Endothelial cell of umbilical vein (primary cell): ENCODE results near the gene ASIC1. TPM values are rescaled to one million over a fixed set of nuclear protein-coding genes. Genes with fewer than 3 reads are reported as not detected.
A peak's percentile ranks its signal among the peaks of the same experiment; 100 is the strongest.
"Not testable (repeated sequence)": the region's sequence is repeated elsewhere in the genome, so short reads cannot be mapped to it uniquely, and the experiment has no call there.

ENCODE experiments used
- BruUV-seq: library from RNA; stranded (reverse); fragments of 400-500 nt; replicated peaks from 2 replicates; lab custom pipeline; 2021; lab: Mats Ljungman, UMichigan
- CTCF ChIA-PET: fragments of 300-600, 350-600 bp; sonication (Branson Sonifier 250); formaldehyde crosslinking; loops from one replicate; lab custom pipeline; 2021; ENCODE audit warnings: antibody characterized with exemption, inconsistent platforms; lab: Charles Lee
- POLR2A ChIA-PET: fragments of 300-600, 350-600 bp; sonication (Branson Sonifier 250); formaldehyde crosslinking; loops from one replicate; lab custom pipeline; 2021; ENCODE audit warnings: antibody characterized with exemption, inconsistent platforms; lab: Charles Lee
- DNase-seq: peaks from one replicate; pipeline ENCODE4 v3.0.0-alpha.2; 2011; ENCODE audit warnings: low read depth, low spot score
- FAIRE-seq: peaks from 2 replicates; lab custom pipeline; 2011; peaks lifted over from hg19 to GRCh38; lab: Jason Lieb, UNC
- H2AFZ ChIP-seq: 2 replicates; pipeline ENCODE4 v1.6.0; 2012; ENCODE audit warnings: low read depth, low read length, control low read depth, inconsistent platforms
- H3K27ac ChIP-seq: 2 replicates; pipeline ENCODE4 v1.5.1; 2011; ENCODE audit warnings: low read depth, mild to moderate bottlenecking, control low read depth, low read length, moderate library complexity; ENCODE audit not compliant: insufficient read depth
- H3K27me3 ChIP-seq, 2 experiments: 2 replicates each; pipeline versions ENCODE4 v1.6.0 to v1.6.1; 2011; ENCODE audit warnings: low read length in 2 of 2, mixed read lengths in 1 of 2; ENCODE audit not compliant: control insufficient read depth in 2 of 2, insufficient read depth in 2 of 2
- H3K36me3 ChIP-seq, 2 experiments: 2 replicates in 1 of 2; 3 replicates in 1 of 2; pipeline ENCODE4 v1.5.1; 2011; ENCODE audit warnings: low read length in 2 of 2, mild to moderate bottlenecking in 1 of 2, moderate library complexity in 1 of 2; ENCODE audit not compliant: control insufficient read depth in 2 of 2, insufficient read depth in 2 of 2; ENCODE audit errors: extremely low read depth in 1 of 2
- H3K4me1 ChIP-seq: 3 replicates; pipeline ENCODE4 v1.5.1; 2011; ENCODE audit warnings: mild to moderate bottlenecking, low read length; ENCODE audit not compliant: control insufficient read depth, insufficient read depth; ENCODE audit errors: extremely low read depth
- H3K4me2 ChIP-seq: 2 replicates; pipeline ENCODE4 v1.6.1; 2011; ENCODE audit warnings: low read length, control low read depth, mixed read lengths; ENCODE audit not compliant: insufficient read depth
- H3K4me3 ChIP-seq, 3 experiments: fragments of 200-600 bp in 1 of 3; sonication (generic), shearing (Covaris generic) in 1 of 3; replicated peaks in 1 of 3; 2 replicates each; pipeline ENCODE4 v1.5.1; 2011 to 2016; ENCODE audit warnings: control low read depth in 3 of 3, low read length in 3 of 3, mild to moderate bottlenecking in 2 of 3, inconsistent platforms in 1 of 3, low read depth in 1 of 3, moderate library complexity in 1 of 3; ENCODE audit not compliant: insufficient read depth in 1 of 3
- H3K79me2 ChIP-seq: 2 replicates; pipeline ENCODE4 v1.6.0; 2012; ENCODE audit warnings: low read length, inconsistent platforms; ENCODE audit not compliant: control insufficient read depth, insufficient read depth
- H3K9ac ChIP-seq: replicated peaks from 2 replicates; pipeline ENCODE3; 2011; ENCODE audit warnings: low read length, control low read depth; ENCODE audit not compliant: insufficient read depth; ENCODE audit errors: extremely low read depth
- H3K9me1 ChIP-seq: replicated peaks from 3 replicates; pipeline ENCODE4 v1.6.0; 2011; ENCODE audit warnings: mild to moderate bottlenecking, low read length; ENCODE audit not compliant: control insufficient read depth, insufficient read depth; ENCODE audit errors: extremely low read depth
- H3K9me3 ChIP-seq: replicated peaks from 2 replicates; pipeline ENCODE4 v1.5.1; 2012; ENCODE audit warnings: low read length, inconsistent platforms; ENCODE audit not compliant: control insufficient read depth, insufficient read depth
- H4K20me1 ChIP-seq: replicated peaks from 2 replicates; pipeline ENCODE3; 2011; ENCODE audit warnings: mild to moderate bottlenecking, low read length; ENCODE audit not compliant: control insufficient read depth, insufficient read depth; ENCODE audit errors: extremely low read depth
- CTCF ChIP-seq, 2 donors: IDR thresholded peaks; 1 replicate in 1 of 2; 2 replicates in 1 of 2; pipeline ENCODE4 v1.5.1; 2011; ENCODE audit warnings: low read length in 2 of 2, mild to moderate bottlenecking in 2 of 2, moderate library complexity in 2 of 2, control low read depth in 1 of 2, inconsistent platforms in 1 of 2, low read depth in 1 of 2; ENCODE audit not compliant: insufficient read depth in 1 of 2; ENCODE audit errors: extremely low read depth in 1 of 2
- EZH2 ChIP-seq: IDR thresholded peaks from 2 replicates; pipeline ENCODE4 v1.6.1; 2012; ENCODE audit warnings: borderline replicate concordance, low read depth, mild to moderate bottlenecking, moderate library complexity, low read length, inconsistent platforms; ENCODE audit not compliant: severe bottlenecking
- FOS ChIP-seq: IDR thresholded peaks from 2 replicates; pipeline ENCODE4 v1.6.1; 2011; ENCODE audit warnings: mild to moderate bottlenecking, low read length, moderate library complexity, borderline replicate concordance; ENCODE audit not compliant: insufficient read depth
- GATA2 ChIP-seq: IDR thresholded peaks from 2 replicates; pipeline ENCODE4 v1.7.0; 2011; ENCODE audit warnings: low read depth, mild to moderate bottlenecking, moderate library complexity, mixed read lengths, low read length; ENCODE audit not compliant: insufficient read length, insufficient read depth
- JUN ChIP-seq: IDR thresholded peaks from 2 replicates; pipeline ENCODE4 v1.6.1; 2011; ENCODE audit warnings: borderline replicate concordance, low read depth; ENCODE audit not compliant: insufficient read length, insufficient read depth
- MAX ChIP-seq: IDR thresholded peaks from 2 replicates; pipeline ENCODE4 v1.6.1; 2011; ENCODE audit not compliant: insufficient read depth, insufficient read length
- MYC ChIP-seq: IDR thresholded peaks from one replicate; pipeline ENCODE4 v1.6.1; 2011; ENCODE audit warnings: mild to moderate bottlenecking, low read depth, low read length
- POLR2A ChIP-seq: IDR thresholded peaks from 2 replicates; pipeline ENCODE4 v1.6.1; 2012; ENCODE audit warnings: low read depth, mild to moderate bottlenecking, control low read depth, low read length
- POLR2AphosphoS5 ChIP-seq: IDR thresholded peaks from 2 replicates; pipeline ENCODE4 v1.6.1; 2012; ENCODE audit warnings: low read depth, mild to moderate bottlenecking, control low read depth, low read length, moderate library complexity; ENCODE audit not compliant: insufficient read depth
- dilution Hi-C: fragments of 300-500 bp; cut with MboI; formaldehyde crosslinking; loops from one replicate; pipeline ENCODE4 v1.15.0; 2019; ENCODE audit warnings: low sequenced_read_pairs; ENCODE audit not compliant: extremely low pct_ligation_motif_present
- intact Hi-C: fragments of 100-400 bp; cut with micrococcal nuclease; formaldehyde crosslinking; loops from one replicate; pipeline ENCODE4 v1.10.0; 2022
- polyA plus RNA-seq, 4 experiments: library from polyadenylated mRNA; depleted of rRNA in 3 of 4; stranded (reverse) in 3 of 4; unstranded in 1 of 4; fragments of >200 nt; gene quantifications; 2 replicates each; pipeline versions ENCODE4 v1.2.1 to v1.2.3, GENCODE V29; 2011 to 2012; ENCODE audit warnings: missing spikeins in 1 of 4
- total RNA-seq: library from RNA; stranded (reverse); gene quantifications from 2 replicates; pipeline ENCODE4 v1.2.3, GENCODE V29; 2021

The ASIC1 gene
- total and polyA plus RNA-seq, 2 donors (not counting 3 experiments of a cell fraction or from before 2014, with no cell fraction given), result 0.53 to 0.66 TPM

GRCh38 chr12:50084409-50084774 is 27.0 kb downstream of the ASIC1 start:
- Histone ChIP-seq H2AFZ (peak overlapping the region; percentile 84), H3K9ac (peak overlapping the region; percentile 78), H3K79me2 (peaks cover 14% of the 10 kb centered on the region), H3K36me3 (peaks cover 13% of the 10 kb centered on the region in 2 experiments), H3K4me1 (peaks cover 35% of the 10 kb centered on the region), H3K4me2 (peak overlapping the region; percentile 96), H3K4me3 (peak overlapping the region; percentile 51 to 95 (median 80)), H3K27ac (peak overlapping the region; percentile 72)
- H3K27me3 ChIP-seq, DNase-seq, BruUV-seq, H3K9me3 ChIP-seq, intact Hi-C loops, FAIRE-seq, H3K9me1 ChIP-seq, dilution Hi-C loops, H4K20me1 ChIP-seq: not testable (repeated sequence)
- CTCF ChIA-PET, result interaction anchor here (0.6 to 5.6 kb wide), 32 partner anchors 8 to 230 kb away, joined by 3 to 89 read pairs (median 4); partner anchors contain the start of genes CERS5, COX14, LIMA1 and RACGAP1
- peak; percentile 30 for TF ChIP-seq POLR2A
- POLR2A ChIA-PET, result interaction anchor here (0.7 to 1.9 kb wide), 10 partner anchors 14 to 840 kb away, joined by 3 to 17 read pairs (median 4); partner anchors contain the start of genes CERS5, COX14 and RACGAP1

GRCh38 chr12:50084775-50085614 is 27.6 kb downstream of the ASIC1 start, which contains the start of gene SMARCD1:
Gene SMARCD1 (plus strand): TSS chr12:50085342. CDS start chr12:50085370, 28 bp downstream.
- intact Hi-C loops, result loop anchor here (1.0 kb wide), 2 partner anchors 10 to 27 kb away; partner anchors contain the start of gene COX14
- peaks cover 18 to 19% of the 10 kb centered on the region in 2 experiments for H3K36me3 ChIP-seq
- POLR2A ChIA-PET, result interaction anchor here (0.7 to 1.9 kb wide), 12 partner anchors 15 to 840 kb away, joined by 3 to 17 read pairs (median 4); partner anchors contain the start of genes CERS5, COX14 and RACGAP1
- TF ChIP-seq CTCF (IDR thresholded peaks at IDR 0.05; ENCODE audit: extremely low read depth in 1 of 2, insufficient read depth in 1 of 2, low read depth in 1 of 2, low read length in 2 of 2), result peak; percentile 50 to 71
- no peak for TF ChIP-seq GATA2
- peak; percentile 81 for TF ChIP-seq POLR2AphosphoS5
- no peak for TF ChIP-seq POLR2A
- TF ChIP-seq JUN, result no peak
- TF ChIP-seq FOS, result no peak
- TF ChIP-seq EZH2, result no peak
- no peak for TF ChIP-seq MYC
- TF ChIP-seq MAX, result peak; percentile 29
- H3K4me3 ChIP-seq, result peak within 1 kb of the TSS; percentile 51 to 95 (median 80)
- peak within 1 kb of the TSS; percentile 78 for H3K9ac ChIP-seq
- H3K27me3 ChIP-seq, result no peaks in the 10 kb centered on the region
- H3K4me2 ChIP-seq, result peak within 1 kb of the TSS; percentile 96
- BruUV-seq, result TSS peak; percentile 87
- dilution Hi-C loops, result no loop called here
- H3K9me3 ChIP-seq, result no peaks in the 10 kb centered on the region
- H3K27ac ChIP-seq, result peak within 1 kb of the TSS; percentile 72
- FAIRE-seq (peak; percentile 85), DNase-seq (peak; percentile 92)
- H3K4me1 ChIP-seq, result peaks cover 35% of the 10 kb centered on the region
- no peaks in the 10 kb centered on the region for H3K9me1 ChIP-seq
- CTCF ChIA-PET, result interaction anchor here (0.6 to 5.6 kb wide), 33 partner anchors 8 to 262 kb away, joined by 3 to 89 read pairs (median 4); partner anchors contain the start of genes CERS5, COX14, LIMA1 and RACGAP1
- peaks cover 16% of the 10 kb centered on the region for H3K79me2 ChIP-seq
- no peaks in the 10 kb centered on the region for H4K20me1 ChIP-seq
- H2AFZ ChIP-seq, result peak within 1 kb of the TSS; percentile 84
